WERI-Rb-1 (cell line): ENCODE measurements around the gene TSC2.

Experiments used
- DNase-seq: peaks from one replicate; pipeline ENCODE4 v3.0.0-alpha.2; 2020
- H3K27ac ChIP-seq: fragments of 250-450 bp; sonication (Bioruptor Pico); 2 replicates; pipeline ENCODE4 v1.5.1; 2020; ENCODE audit warnings: mild to moderate bottlenecking, moderate library complexity
- H3K27me3 ChIP-seq: fragments of 250-450 bp; sonication (Bioruptor Pico); 2 replicates; pipeline ENCODE4 v1.5.1; 2021; ENCODE audit warnings: mild to moderate bottlenecking, low read depth, moderate library complexity; ENCODE audit not compliant: insufficient read depth, severe bottlenecking
- H3K36me3 ChIP-seq: fragments of 250-450 bp; sonication (Bioruptor Pico); 2 replicates; pipeline ENCODE4 v1.5.1; 2020; ENCODE audit warnings: mild to moderate bottlenecking, moderate library complexity
- H3K4me3 ChIP-seq: 2 replicates; pipeline ENCODE4 v1.5.1; 2011; ENCODE audit warnings: low read depth, mild to moderate bottlenecking, control low read depth, low read length
- H3K9me3 ChIP-seq: fragments of 250-450 bp; sonication (Bioruptor Pico); 2 replicates; pipeline ENCODE4 v1.5.1; 2021; ENCODE audit warnings: mild to moderate bottlenecking, moderate library complexity; ENCODE audit not compliant: severe bottlenecking
- TF ChIP-seq, protein P1 (sequence below): IDR thresholded peaks from 2 replicates; pipeline ENCODE4 v1.5.1; 2011; ENCODE audit warnings: low read depth, mild to moderate bottlenecking, control low read depth, inconsistent platforms, low read length

TSC2 gene

GRCh38 chr16:2054543-2055245, 6.9 kb downstream of the TSC2 start:
- Histone ChIP-seq H3K9me3 (no peaks in the 10 kb centered on the region), H3K4me3 (no peak overlapping the region), H3K27ac (no peak overlapping the region), H3K36me3 (peaks cover 49% of the 10 kb centered on the region), H3K27me3 (no peaks in the 10 kb centered on the region)
- no peak for DNase-seq
- TF ChIP-seq, protein P1, sequence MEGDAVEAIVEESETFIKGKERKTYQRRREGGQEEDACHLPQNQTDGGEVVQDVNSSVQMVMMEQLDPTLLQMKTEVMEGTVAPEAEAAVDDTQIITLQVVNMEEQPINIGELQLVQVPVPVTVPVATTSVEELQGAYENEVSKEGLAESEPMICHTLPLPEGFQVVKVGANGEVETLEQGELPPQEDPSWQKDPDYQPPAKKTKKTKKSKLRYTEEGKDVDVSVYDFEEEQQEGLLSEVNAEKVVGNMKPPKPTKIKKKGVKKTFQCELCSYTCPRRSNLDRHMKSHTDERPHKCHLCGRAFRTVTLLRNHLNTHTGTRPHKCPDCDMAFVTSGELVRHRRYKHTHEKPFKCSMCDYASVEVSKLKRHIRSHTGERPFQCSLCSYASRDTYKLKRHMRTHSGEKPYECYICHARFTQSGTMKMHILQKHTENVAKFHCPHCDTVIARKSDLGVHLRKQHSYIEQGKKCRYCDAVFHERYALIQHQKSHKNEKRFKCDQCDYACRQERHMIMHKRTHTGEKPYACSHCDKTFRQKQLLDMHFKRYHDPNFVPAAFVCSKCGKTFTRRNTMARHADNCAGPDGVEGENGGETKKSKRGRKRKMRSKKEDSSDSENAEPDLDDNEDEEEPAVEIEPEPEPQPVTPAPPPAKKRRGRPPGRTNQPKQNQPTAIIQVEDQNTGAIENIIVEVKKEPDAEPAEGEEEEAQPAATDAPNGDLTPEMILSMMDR: no peak

DNA sequence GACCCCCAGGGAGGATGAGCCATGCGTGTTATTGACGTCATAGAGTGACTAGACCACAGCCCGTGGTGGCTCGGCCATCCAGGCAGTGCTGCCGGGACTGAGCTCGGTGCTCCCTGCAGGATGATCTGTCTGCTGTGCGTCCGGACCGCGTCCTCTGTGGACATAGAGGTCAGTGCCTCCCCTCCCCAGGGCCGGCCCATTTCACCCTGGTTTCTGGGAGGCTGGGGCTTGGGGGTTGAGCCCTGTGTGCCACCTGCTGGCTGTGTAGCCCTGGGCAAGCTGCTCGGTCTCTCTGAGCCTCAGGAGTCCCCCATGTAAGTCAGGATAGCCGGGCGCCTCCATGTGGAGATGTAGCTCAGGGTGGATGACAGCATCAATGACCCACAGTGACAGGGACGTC, 8.3 kb downstream of the TSC2 start:
- Histone ChIP-seq H3K27me3 (no peaks in the 10 kb centered on the region), H3K4me3 (no peak overlapping the region), H3K36me3 (peaks cover 52% of the 10 kb centered on the region), H3K9me3 (no peaks in the 10 kb centered on the region), H3K27ac (no peak overlapping the region)
- TF ChIP-seq, protein P1: peak; percentile 60
- peak; percentile 62 for DNase-seq

DNA sequence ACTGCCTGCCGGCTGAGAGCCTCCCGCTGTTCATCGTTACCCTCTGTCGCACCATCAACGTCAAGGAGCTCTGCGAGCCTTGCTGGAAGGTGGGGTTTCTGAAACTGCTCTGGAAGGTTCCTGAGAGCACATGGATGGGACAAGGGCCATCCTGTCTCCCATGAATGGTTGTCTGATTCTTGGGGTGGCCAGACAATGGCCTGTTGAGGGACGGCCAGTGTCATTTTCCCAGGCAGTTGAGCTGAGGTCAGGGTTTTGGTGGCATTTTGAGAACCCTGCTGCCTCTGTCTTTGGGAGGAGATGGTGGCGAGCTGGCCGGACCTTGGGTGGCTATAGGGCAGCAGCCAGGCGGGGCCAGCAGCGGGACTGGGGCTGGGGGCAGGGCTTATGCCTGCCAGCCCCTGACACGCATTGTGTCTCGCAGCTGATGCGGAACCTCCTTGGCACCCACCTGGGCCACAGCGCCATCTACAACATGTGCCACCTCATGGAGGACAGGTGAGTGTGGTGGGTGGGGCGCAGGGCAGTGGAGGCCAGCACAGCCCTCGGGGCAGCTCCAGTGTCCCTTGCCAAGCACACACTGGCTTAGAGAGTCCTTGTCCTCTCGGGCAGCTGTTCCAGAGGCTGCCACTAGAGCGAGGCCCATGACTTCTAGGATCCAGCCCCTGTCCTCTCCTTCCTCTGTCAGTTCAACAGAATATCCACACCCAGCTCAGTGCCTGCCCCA, 9.1 kb downstream of the TSC2 start:
- TF ChIP-seq, protein P1: peak; percentile 47; the same call in 1 of the 2 replicates
- H3K9me3 ChIP-seq: no peaks in the 10 kb centered on the region
- no peaks in the 10 kb centered on the region for H3K27me3 ChIP-seq
- no peak for DNase-seq
- H3K36me3 ChIP-seq: peaks cover 47% of the 10 kb centered on the region
- no peak overlapping the region for H3K4me3 ChIP-seq
- no peak overlapping the region for H3K27ac ChIP-seq

- Histone ChIP-seq H3K27me3 (no peaks in the 10 kb centered on the region), H3K4me3 (no peak overlapping the region), H3K27ac (no peak overlapping the region), H3K9me3 (no peaks in the 10 kb centered on the region), H3K36me3 (peaks cover 46% of the 10 kb centered on the region)
- no peak for DNase-seq
- TF ChIP-seq, protein P1: no peak
Measured at GRCh38 chr16:2057438-2057837, 9.7 kb downstream of the TSC2 start.

DNA sequence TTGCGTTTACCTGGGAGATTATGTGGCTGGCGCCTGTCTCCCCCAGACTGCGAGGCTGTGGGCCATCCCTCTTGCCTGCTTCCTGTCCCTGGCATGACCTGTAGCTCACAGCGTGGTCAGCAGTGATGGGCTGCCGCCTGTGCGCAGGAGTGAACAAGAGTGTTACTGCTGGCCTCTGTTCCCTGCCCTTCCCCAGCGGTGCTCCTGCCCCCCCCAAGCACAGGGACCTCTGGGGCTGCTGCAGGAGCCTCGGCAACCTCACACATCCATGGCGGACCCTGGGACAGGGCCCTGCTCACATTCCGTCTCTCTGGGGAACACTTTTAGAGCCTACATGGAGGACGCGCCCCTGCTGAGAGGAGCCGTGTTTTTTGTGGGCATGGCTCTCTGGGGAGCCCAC, 10.6 kb downstream of the TSC2 start:
- TF ChIP-seq, protein P1: no peak
- H3K4me3 ChIP-seq: no peak overlapping the region
- H3K27ac ChIP-seq: no peak overlapping the region
- no peaks in the 10 kb centered on the region for H3K27me3 ChIP-seq
- no peak for DNase-seq
- H3K36me3 ChIP-seq: peaks cover 41% of the 10 kb centered on the region
- no peaks in the 10 kb centered on the region for H3K9me3 ChIP-seq
